HG03045 (cell line): ENCODE results near the gene RD3L.

ENCODE experiments used
- ATAC-seq: cut with Tn5 transposase; IDR thresholded peaks from one replicate; pipeline ENCODE4 v1.9.1; 2021; ENCODE audit warnings: mild to moderate bottlenecking, moderate library complexity; ENCODE audit not compliant: unreplicated experiment

Gene RD3L

GRCh38 chr14:103897075-103897947, 45.0 kb downstream of the RD3L start:
- ATAC-seq, result no peak

- ATAC-seq, result no peak
Observed at GRCh38 chr14:103896578-103896977, 45.8 kb downstream of the RD3L start.

- ATAC-seq, result no peak
Observed at GRCh38 chr14:103894723-103895059, 47.6 kb downstream of the RD3L start.

GRCh38 chr14:103894034-103894722, 48.2 kb downstream of the RD3L start:
- no peak for ATAC-seq

GRCh38 chr14:103892247-103892646, 50.1 kb downstream of the RD3L start:
- no peak for ATAC-seq

GRCh38 chr14:103891667-103892215, 50.6 kb downstream of the RD3L start:
- no peak for ATAC-seq

GRCh38 chr14:103890821-103891666, 51.3 kb downstream of the RD3L start:
- no peak for ATAC-seq
